ENCODE results near the gene KCTD1. TPM values are rescaled to one million over a fixed set of nuclear protein-coding genes. Genes with fewer than 3 reads are reported as not detected.

The KCTD1 gene
- total and polyA plus RNA-seq, 10 of the 15 experiments (the other 5 are each of a cell fraction or from before 2014, with no cell fraction given): 1.5 to 13.4 (median 5.5) TPM

- no peak for TF ChIP-seq POLR2AphosphoS5 (IDR thresholded peaks at IDR 0.05; ENCODE audit: low read length)
- no peak for TF ChIP-seq WRNIP1 (IDR thresholded peaks at IDR 0.05; ENCODE audit: borderline replicate concordance, low read depth, low read length)
- no peak for TF ChIP-seq SKIL (IDR thresholded peaks at IDR 0.05; ENCODE audit: low read depth, poor library complexity, severe bottlenecking)
- TF ChIP-seq MEF2A (IDR thresholded peaks at IDR 0.05; ENCODE audit: insufficient read depth, low read depth, low read length): no peak
- no peak for TF ChIP-seq CTCF (IDR thresholded peaks at IDR 0.05 in 2 of 3, conservative IDR thresholded peaks at IDR 0.05 in 1 of 3; ENCODE audit: control insufficient read depth in 2 of 3, extremely low read depth in 1 of 3, insufficient read depth in 1 of 3, low read depth in 3 of 3, low read length in 3 of 3)
- TF ChIP-seq CBX3 (IDR thresholded peaks at IDR 0.05; ENCODE audit: borderline replicate concordance, low read depth): no peak
- no peak for TF ChIP-seq NFYA (IDR thresholded peaks at IDR 0.05; ENCODE audit: borderline replicate concordance, low read depth, low read length)
- no peak for TF ChIP-seq PAX8 (IDR thresholded peaks at IDR 0.05)
- no peak for TF ChIP-seq NFXL1 (IDR thresholded peaks at IDR 0.05; ENCODE audit: borderline replicate concordance)
- TF ChIP-seq RUNX3 (IDR thresholded peaks at IDR 0.05; ENCODE audit: low read length): no peak
- TF ChIP-seq TCF3 (IDR thresholded peaks at IDR 0.05; ENCODE audit: borderline replicate concordance, insufficient read depth, low read depth, low read length): no peak
- TF ChIP-seq NR2C2 (IDR thresholded peaks at IDR 0.05; ENCODE audit: borderline replicate concordance, control insufficient read depth, insufficient read length, low read depth): no peak
- no peak for TF ChIP-seq HDGF (IDR thresholded peaks at IDR 0.05)
- TF ChIP-seq ZNF274 (IDR thresholded peaks at IDR 0.05; ENCODE audit: insufficient read depth, insufficient read length): no peak
- no peak for TF ChIP-seq MYB (IDR thresholded peaks at IDR 0.05; ENCODE audit: borderline replicate concordance, low read depth, low read length)
- TF ChIP-seq E2F8 (IDR thresholded peaks at IDR 0.05; ENCODE audit: low read depth, partially characterized antibody): no peak
- H2AFZ ChIP-seq (ENCODE audit: control insufficient read depth, low read depth, low read length): no peak overlapping the region
- no peaks in the 10 kb centered on the region for H3K27me3 ChIP-seq (replicated peaks in 1 of 2; ENCODE audit: control insufficient read depth in 2 of 2, insufficient read depth in 2 of 2, low read length in 1 of 2)
- ChIA-PET CTCF (interaction anchor here (0.5 to 1.0 kb wide), 2 partner anchors 9 to 228 kb away, joined by 3 read pairs; no protein-coding TSS in a partner anchor), POLR2A (no interaction called here), SMC1A (ENCODE audit: uncharacterized antibody, unreplicated experiment) (interaction anchor here (0.8 to 2.1 kb wide), 3 partner anchors 13 to 487 kb away, joined by 3 to 5 read pairs (median 3); no protein-coding TSS in a partner anchor), RAD21 (ENCODE audit: unreplicated experiment) (interaction anchor here (1.3 kb wide), 1 partner anchor 9 kb away, joined by 4 read pairs; no protein-coding TSS in a partner anchor)
- 63% methylated on average over 5 of the region's 5 CpGs for WGBS (ENCODE audit: insufficient coverage, insufficient replicate concordance, low lambda C conversion rate, missing lambda C conversion rate)
- H3K27ac ChIP-seq (ENCODE audit: control insufficient read depth, insufficient read depth): no peak overlapping the region
- H3K9me3 ChIP-seq (replicated peaks; ENCODE audit: control insufficient read depth, insufficient read depth, low read length): no peaks in the 10 kb centered on the region
- H3K4me3 ChIP-seq: no peak overlapping the region
- BruUV-seq (replicated peaks): no TSS peak
- H3K36me3 ChIP-seq (ENCODE audit: control insufficient read depth in 2 of 2, insufficient read depth in 2 of 2, low read length in 1 of 2): no peaks in the 10 kb centered on the region
- in situ Hi-C loops (cut with MboI) (no loop called here), intact Hi-C loops (cut with micrococcal nuclease; ENCODE audit: unreplicated experiment) (no loop called here)
- peaks cover 17% of the 10 kb centered on the region for H3K4me1 ChIP-seq (ENCODE audit: control insufficient read depth, insufficient read depth, low read length)
- H3K4me2 ChIP-seq (ENCODE audit: control insufficient read depth, insufficient read depth): peak overlapping the region; percentile 28; the same call in 1 of the 2 replicates
- no peaks in the 10 kb centered on the region for H4K20me1 ChIP-seq (ENCODE audit: control insufficient read depth, insufficient read depth)
- H3K9ac ChIP-seq (ENCODE audit: control insufficient read depth, insufficient read depth, low read length): no peak overlapping the region
- ATAC-seq (no peak), DNase-seq (ENCODE audit: low read depth, low spot score) (no peak), FAIRE-seq (no peak)
- H3K79me2 ChIP-seq (ENCODE audit: control insufficient read depth, insufficient read depth, low read length): no peaks in the 10 kb centered on the region
Measured at GRCh38 chr18:26429535-26430226, 118.7 kb downstream of the KCTD1 start.
